ENCODE results near the gene ANKS6.

GRCh38 chr9:98743818-98744611 is 52.3 kb downstream of the ANKS6 start:
- TF ChIP-seq KAT8 (IDR thresholded peaks at IDR 0.05; ENCODE audit: low read depth): no peak
- TF ChIP-seq CTCF (IDR thresholded peaks at IDR 0.05 in 2 of 3, conservative IDR thresholded peaks at IDR 0.05 in 1 of 3; ENCODE audit: insufficient read depth in 2 of 3, low read depth in 1 of 3, low read length in 3 of 3): no peak

Data from K562 (cell line).